ENCODE measurements around the gene TIMP2. TPM values are rescaled to one million over a fixed set of nuclear protein-coding genes. Genes with fewer than 3 reads are reported as not detected.
"Not testable (repeated sequence)": the region's sequence is repeated elsewhere in the genome, so short reads cannot be mapped to it uniquely, and the experiment has no call there.

The TIMP2 gene
- total and polyA plus RNA-seq, 11 donors, result 25.1 to 201 (median 88.3) TPM

GRCh38 chr17:78946131-78946530 is 20.9 kb upstream of the TIMP2 start:
- ATAC-seq, result no peak
- TF ChIP-seq CTCF (IDR thresholded peaks at IDR 0.05) (no peak), POLR2A (IDR thresholded peaks at IDR 0.05) (no peak)
- WGBS, 4 donors, result 62 to 77% (median 71%) methylated on average over 6 to 7 of the region's 7 CpGs
- Histone ChIP-seq H3K36me3 (no peaks in the 10 kb centered on the region), H3K4me1 (no peaks in the 10 kb centered on the region), H3K4me3 (no peak overlapping the region), H3K9me3 (peaks cover 0 to 16% (median 11%) of the 10 kb centered on the region in 12 donors), H3K27me3 (no peaks in the 10 kb centered on the region), H3K27ac (no peak overlapping the region)
- no peak for DNase-seq
- intact Hi-C loops (cut with DNase I), result no loop called here

GRCh38 chr17:78945455-78945854 is 20.3 kb upstream of the TIMP2 start:
- H3K9me3 ChIP-seq; intact Hi-C loops (cut with DNase I); DNase-seq; H3K4me1 ChIP-seq; H3K27ac ChIP-seq; H3K4me3 ChIP-seq; H3K27me3 ChIP-seq; ATAC-seq; H3K36me3 ChIP-seq: not testable (repeated sequence)
- 93 to 96% (median 95%) methylated on average over 12 of the region's 12 CpGs for WGBS, 4 donors

- ATAC-seq (no peak), DNase-seq (no peak)
- Histone ChIP-seq H3K36me3 (no peaks in the 10 kb centered on the region), H3K27me3 (no peaks in the 10 kb centered on the region), H3K9me3 (peaks cover 0 to 5% (median under 1%) of the 10 kb centered on the region in 12 donors), H3K4me3 (no peak overlapping the region), H3K27ac (no peak overlapping the region), H3K4me1 (peaks cover 0 to 9% (median 0%) of the 10 kb centered on the region in 12 donors)
- intact Hi-C loops (cut with DNase I), result no loop called here
- WGBS, 4 donors, result 80 to 85% (median 84%) methylated on average over 10 of the region's 10 CpGs
- TF ChIP-seq POLR2A (IDR thresholded peaks at IDR 0.05) (no peak), CTCF (IDR thresholded peaks at IDR 0.05) (no peak)
Observed at GRCh38 chr17:78944956-78945355, 19.8 kb upstream of the TIMP2 start.

GRCh38 chr17:78944026-78944425 is 18.8 kb upstream of the TIMP2 start:
- intact Hi-C loops (cut with DNase I), result no loop called here
- no peak for TF ChIP-seq POLR2A (IDR thresholded peaks at IDR 0.05)
- TF ChIP-seq CTCF (IDR thresholded peaks at IDR 0.05), result no peak
- WGBS, 4 donors, result 89 to 93% (median 91%) methylated on average over 7 of the region's 7 CpGs

GRCh38 chr17:78940708-78941107 is 15.5 kb upstream of the TIMP2 start:
- TF ChIP-seq CTCF (IDR thresholded peaks at IDR 0.05) (no peak), POLR2A (IDR thresholded peaks at IDR 0.05) (no peak)
- DNase-seq, result no peak
- intact Hi-C loops (cut with DNase I), result no loop called here

More at GRCh38 chr17:78944026-78944425, 18.8 kb upstream of the TIMP2 start:
- no peak for DNase-seq
- Histone ChIP-seq H3K27ac (no peak overlapping the region), H3K36me3 (no peaks in the 10 kb centered on the region), H3K9me3 (no peaks in the 10 kb centered on the region), H3K27me3 (no peaks in the 10 kb centered on the region), H3K4me3 (no peak overlapping the region), H3K4me1 (peaks cover 0 to 9% (median 0%) of the 10 kb centered on the region in 12 donors)
- no peak for ATAC-seq

More at GRCh38 chr17:78940708-78941107, 15.5 kb upstream of the TIMP2 start:
- WGBS, 4 donors, result 66 to 79% (median 71%) methylated on average over 6 of the region's 6 CpGs
- H3K4me1 ChIP-seq, result peaks cover 0 to 9% (median 1%) of the 10 kb centered on the region in 12 donors
- H3K27me3 ChIP-seq, result no peaks in the 10 kb centered on the region
- no peak for ATAC-seq
- H3K36me3 ChIP-seq, result no peaks in the 10 kb centered on the region
- no peak overlapping the region for H3K4me3 ChIP-seq
- no peak overlapping the region for H3K27ac ChIP-seq
- no peaks in the 10 kb centered on the region for H3K9me3 ChIP-seq

All from heart left ventricle (tissue), 16 donors.